HG03066 (cell line): Measurements from ENCODE around the gene PSMA7.

Source experiments
- ATAC-seq: cut with Tn5 transposase; IDR thresholded peaks from one replicate; pipeline ENCODE4 v1.9.1; 2021; ENCODE audit warnings: low read depth; ENCODE audit not compliant: unreplicated experiment

Gene PSMA7

DNA sequence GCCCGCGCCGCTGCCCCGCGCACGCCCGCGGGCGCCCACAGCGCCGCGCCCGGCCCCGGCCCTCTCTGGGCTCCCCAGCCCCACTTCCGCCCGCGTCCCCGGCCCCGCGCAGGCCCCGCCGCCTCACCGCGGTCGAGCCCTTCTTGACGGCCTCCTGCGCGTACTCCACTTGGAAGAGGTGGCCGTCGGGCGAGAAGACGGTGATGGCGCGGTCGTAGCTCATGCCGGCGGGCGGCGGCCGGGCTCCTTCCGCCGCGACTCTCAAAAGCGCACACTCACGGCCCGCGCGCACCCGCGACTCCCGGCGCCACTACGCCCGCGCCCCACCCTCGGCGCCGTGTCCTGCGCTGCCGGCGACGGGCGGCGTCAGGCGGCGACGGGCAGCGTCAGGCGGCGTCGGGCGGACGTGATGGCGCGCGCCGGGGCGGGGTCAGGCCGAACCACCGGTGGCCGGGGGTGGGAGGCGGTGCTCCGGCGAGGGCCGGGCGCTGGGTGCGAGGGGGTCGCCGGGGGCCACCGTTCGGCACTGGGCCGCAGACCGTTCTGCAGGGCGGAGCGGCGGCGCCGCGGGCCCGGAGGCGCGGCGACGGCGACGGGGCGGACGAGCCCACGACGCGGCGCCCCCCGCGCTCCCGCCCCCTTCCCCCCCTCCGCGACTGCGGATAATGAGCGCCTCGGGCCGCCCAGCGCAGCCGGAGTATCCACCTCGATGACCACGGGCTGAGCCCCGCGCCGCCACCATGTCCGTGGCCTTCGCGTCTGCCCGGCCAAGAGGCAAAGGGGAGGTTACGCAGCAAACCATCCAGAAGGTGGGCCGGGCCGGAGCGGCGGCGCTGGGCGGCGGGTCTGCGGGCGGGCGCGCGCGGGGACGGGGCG is at the start of gene PSMA7, which contains the start of gene SS18L1:
Gene PSMA7, minus strand, starts transcription at position 314 of the 876 bp plus-strand sequence. Its CDS starts 91 bp downstream, at position 223.
Gene SS18L1, plus strand, starts transcription at position 689 of the 876 bp plus-strand sequence. Its CDS starts 52 bp downstream, at position 741.
- ATAC-seq, result peak; percentile 70

DNA sequence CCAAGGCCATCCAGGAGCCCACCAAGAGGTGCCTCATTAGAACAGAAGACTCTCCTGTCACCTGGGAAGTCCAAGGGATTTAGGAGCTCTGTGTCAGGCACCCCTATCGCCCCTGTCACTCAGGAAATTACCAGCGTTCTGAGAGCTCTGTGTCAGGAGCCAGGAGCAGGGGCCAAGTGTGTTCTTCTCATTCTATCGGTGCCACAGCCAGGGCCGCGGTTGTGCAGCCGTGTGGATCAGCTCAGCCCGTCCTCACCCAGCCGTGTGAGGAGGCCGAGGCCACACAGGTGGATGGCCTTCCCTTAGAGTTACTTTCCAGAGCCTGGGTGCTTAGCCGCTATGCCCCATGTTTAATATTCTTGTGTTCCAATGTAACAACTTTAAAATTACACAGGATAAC is 49.4 kb upstream of the PSMA7 start:
- no peak for ATAC-seq

- ATAC-seq, result no peak
Measured at GRCh38 chr20:62191781-62192559, 48.8 kb upstream of the PSMA7 start.

DNA sequence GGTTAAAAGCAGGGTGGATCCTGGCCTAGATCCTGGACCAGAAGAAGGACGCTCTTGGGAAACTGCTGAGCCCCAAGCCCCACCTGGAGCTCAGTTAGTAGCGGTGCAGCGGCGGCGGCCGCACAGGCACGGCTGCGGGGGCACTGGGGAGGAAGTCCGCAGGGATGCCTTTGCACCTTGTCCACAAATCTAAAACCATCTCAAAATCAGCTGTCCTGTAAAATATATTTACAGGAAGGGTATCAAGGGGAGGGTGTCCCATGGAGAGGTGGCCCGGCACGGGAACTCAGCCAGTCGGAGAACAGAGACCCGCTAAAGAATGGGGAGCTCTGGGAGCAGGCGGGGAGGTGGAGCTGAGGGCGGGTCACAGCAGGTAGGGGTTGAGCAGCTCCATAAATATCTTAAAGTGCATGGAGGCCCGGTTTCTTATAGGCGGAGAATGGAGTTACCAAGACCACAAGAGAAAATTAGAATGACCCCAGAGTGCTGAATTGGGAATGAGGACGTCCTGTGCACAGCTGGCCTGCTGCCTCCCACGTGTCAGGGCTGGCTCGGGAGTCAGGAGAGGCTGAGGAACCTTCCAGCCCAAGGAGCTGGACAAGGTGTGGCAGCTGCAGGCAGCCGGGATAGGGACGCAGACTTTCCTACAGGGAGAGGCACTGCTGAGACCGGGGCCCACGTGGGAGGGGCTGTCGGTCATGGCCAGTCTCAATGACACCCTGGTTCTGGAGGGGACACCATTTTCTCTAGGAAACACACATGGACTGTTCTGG is 47.6 kb upstream of the PSMA7 start:
- ATAC-seq, result no peak

DNA sequence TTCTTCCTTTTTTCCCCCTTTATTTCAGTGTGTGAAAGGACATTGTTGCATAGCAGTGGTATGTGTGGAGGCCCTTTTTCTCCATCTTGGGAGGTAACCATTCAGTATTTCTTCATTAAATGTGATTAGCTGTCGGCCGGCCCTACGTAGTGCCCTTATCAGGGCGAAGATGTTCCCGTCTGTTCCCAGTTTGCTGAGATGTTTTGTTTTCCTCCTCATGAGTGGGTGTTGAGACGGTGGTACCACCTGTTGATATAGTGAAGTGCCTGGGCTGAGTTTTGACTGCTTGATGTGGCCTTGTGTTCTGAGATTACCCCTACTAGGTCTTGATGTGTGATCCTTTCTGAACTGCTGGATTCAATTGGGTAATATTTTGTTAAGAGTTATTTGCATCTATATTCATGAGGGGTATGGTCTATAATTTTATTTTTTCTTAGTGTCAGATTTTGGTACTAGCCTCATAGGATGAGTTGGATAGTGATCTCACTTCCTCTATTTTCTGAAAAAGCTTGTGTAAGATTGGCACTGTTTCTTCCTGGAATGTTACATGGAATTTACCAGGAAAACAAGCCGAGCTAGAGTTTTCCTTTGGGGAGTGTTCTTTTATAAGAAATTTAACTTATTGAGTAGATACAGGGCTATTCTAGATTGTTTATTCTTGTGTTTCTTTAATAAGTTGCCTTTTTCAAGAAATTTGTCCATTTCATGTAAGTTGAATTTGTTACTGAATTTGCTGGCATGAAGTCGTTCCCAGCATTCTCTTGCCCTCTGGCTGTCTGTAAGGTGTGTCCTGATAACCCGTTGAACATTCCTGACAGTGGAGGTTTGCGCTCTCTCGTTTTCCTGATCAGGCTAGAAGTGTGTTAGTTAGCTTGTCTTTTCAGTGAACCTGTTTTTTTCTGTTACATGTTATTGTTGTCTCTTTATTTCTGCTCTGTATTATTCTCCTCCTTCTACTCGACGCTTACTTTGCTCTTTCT is 44.0 kb upstream of the PSMA7 start:
- no peak for ATAC-seq

DNA sequence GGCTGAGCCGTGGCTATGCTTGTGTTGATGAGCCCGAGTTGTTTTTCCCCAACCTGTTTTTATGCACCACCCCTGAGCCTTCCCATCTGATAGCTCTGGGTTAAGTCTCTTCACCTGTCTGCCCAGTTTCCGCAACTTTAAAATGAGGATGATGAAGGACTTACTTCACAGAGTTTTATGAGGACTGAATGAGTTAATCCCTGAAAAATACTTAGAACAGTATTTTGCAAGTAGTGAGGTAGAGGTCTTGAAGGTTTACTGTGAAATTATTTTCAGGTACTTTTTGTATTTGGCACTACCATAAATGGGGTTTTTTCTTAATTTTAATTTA is 42.9 kb upstream of the PSMA7 start:
- ATAC-seq, result no peak

DNA sequence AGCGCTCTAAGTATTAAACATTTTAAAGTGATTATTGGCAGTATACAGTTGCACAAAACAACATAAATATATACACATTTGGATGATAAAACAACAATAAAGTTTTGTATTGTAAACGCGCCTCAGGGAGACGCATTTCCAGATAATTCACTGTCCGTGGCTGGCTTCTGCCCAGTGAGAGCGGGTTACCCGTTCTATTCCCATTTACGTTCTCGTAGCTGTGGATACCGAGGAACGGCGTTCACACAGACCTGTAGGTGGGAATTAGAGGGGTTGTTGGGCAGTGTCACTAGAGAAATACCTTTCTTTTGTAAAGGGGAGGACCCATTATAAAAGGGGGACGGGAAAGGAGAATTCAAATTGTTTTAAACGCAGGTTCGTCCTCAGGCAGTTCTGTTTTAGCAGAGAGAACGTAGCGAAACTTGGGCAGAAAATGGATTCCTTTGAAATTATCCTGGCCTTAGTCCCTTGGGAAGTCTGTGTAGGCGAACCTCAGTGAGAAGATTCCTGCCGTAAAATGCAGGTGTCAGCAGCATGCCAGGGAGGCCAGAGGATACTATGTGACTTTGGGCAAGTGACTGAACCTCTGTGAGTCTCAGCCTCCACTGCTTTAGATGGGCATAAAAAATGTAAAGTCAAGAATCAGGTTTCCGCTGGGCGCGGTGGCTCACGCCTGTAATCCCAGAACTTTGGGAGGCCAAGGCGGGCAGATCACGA is 40.4 kb upstream of the PSMA7 start:
- no peak for ATAC-seq

GRCh38 chr20:62182469-62183425 is 39.6 kb upstream of the PSMA7 start, which contains the start of gene MTG2:
MTG2 (plus strand) TSS chr20:62183028; CDS start chr20:62193421, 10,393 bp downstream.
- ATAC-seq, result peak; percentile 89

DNA sequence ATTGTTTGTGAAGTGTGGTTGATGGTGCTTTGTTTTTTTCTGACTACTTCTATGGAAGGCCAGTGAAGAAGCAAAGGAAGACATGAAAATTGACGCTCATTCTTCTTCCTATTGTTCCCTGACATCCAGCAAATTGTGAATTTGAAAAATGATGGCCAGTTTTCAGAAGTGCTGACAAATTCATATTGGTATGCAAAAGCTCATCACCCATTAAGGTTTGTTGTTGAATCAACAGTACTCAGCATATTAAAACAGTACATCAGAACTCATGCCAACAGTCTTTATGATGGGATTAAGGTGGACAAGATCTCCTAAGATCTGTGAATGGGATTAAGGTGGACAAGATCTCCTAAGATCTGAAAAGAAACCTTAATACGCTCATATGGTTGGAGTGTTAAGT is 38.6 kb upstream of the PSMA7 start:
- no peak for ATAC-seq

- no peak for ATAC-seq
Measured at GRCh38 chr20:62179162-62179504, 35.9 kb upstream of the PSMA7 start.

DNA sequence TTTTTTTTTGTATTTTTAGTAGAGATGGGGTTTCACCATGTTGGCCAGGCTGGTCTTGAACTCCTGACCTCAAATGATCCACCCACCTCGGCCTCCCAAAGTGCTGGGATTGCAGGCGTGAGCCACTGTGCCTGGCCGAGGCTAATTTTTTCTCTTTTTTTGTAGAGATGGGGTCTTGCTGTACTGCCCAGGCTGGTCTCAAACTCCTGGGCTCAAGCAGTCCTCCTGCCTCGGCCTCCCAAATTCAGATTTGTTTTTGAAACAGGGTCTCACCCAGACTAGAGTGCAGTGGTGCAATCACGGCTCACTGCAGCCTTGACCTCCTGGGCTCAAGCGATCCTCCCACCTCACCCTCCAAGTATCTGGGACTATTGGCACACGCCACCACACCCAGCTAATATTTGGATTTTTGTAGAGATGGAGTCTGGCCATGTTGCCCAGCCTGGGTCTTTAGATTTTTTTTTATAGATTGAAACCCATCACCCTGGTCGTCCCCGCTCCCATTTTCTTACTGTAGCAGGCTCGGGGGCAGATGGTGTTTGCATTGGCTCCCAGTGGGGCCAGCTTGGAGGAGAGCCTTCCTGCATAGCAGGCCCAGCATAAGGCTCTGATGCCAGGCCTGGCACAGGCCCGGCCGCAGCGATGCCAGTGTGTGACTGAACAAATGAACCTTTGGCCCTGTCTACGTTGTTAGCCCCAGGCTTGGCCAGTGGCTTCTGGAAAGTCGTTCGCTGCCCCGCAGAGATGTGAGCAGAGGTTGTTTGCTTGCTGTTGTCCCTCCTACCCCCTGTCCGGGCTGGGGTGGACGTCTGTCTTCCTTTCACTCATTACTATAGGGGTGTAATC is 35.3 kb upstream of the PSMA7 start:
- ATAC-seq, result no peak

- ATAC-seq, result no peak
Measured at GRCh38 chr20:62177307-62177706, 34.1 kb upstream of the PSMA7 start.

DNA sequence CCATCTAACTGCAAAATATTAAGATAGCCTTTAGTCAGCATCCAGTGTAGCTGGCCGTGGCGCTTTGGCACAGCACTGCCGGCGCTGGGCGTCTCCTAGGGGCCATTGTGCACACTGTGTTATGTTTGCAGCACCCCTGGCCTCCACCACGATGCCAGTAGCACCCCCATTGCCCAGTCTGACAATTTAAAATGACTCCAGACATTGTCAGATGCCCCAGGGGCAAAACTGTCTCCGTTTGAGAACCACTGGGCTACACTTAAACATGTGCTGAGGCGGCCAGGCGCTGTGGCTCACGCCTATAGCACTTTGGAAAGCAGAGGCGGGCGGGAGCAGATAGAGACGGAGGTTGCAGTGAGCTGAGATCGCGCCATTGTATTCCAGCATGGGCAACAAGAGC is 33.7 kb upstream of the PSMA7 start:
- no peak for ATAC-seq

- ATAC-seq, result no peak
Measured at GRCh38 chr20:62175711-62176110, 32.5 kb upstream of the PSMA7 start.

GRCh38 chr20:62174870-62175624 is 31.9 kb upstream of the PSMA7 start:
- no peak for ATAC-seq

DNA sequence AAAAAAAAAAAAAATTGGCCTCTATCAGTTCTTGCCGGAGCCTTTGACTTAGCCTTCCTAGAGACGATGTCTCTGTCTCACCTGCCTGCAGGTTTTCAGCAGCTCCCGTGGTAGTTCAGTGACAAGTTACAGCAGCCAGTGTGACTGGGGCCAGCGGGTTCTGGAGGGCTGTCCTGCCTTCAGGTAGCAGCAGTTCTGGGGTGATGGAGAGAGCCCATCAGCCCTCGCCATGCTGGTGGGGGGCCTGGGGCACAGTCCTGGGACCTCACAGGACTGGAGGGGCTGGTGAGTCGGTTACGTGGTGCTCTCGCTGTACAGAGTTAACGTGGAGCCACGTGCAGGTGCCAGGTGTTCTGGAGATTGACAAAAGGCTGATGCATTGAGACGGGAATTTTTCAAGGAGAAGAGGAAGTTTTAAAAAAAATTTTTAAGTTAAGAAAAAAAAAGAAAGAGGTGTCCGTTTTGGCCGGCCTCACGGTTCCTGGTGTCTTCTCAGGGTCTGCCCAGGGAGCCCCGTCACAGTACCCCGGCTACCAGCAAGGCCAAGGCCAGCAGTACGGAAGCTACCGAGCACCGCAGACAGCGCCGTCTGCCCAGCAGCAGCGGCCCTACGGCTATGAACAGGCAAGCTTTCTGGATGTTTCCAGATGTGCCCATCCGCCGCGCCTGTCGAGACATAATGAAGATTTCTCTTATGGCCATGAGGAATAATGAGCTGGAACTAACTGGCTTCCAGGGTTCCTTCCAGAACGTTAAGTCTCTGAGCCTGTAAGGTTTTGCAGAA is 31.0 kb upstream of the PSMA7 start:
- no peak for ATAC-seq
